Ishikawa (cell line): ENCODE measurements around the gene RAB3IL1.

Source experiments
- CEBPB ChIP-seq: IDR thresholded peaks from 2 replicates; pipeline ENCODE4 v1.6.1; 2012
- CREB1 ChIP-seq: IDR thresholded peaks from 2 replicates; pipeline ENCODE4 v1.6.1; 2012; ENCODE audit warnings: low read depth
- EGR1 ChIP-seq: IDR thresholded peaks from 2 replicates; pipeline ENCODE4 v1.6.1; 2012
- EP300 ChIP-seq: IDR thresholded peaks from 2 replicates; pipeline ENCODE4 v1.6.1; 2012; ENCODE audit warnings: borderline replicate concordance
- FOXM1 ChIP-seq: IDR thresholded peaks from 2 replicates; pipeline ENCODE4 v1.6.1; 2012; ENCODE audit warnings: low read depth, borderline replicate concordance
- NFIC ChIP-seq: IDR thresholded peaks from 2 replicates; pipeline ENCODE4 v1.6.1; 2012
- RAD21 ChIP-seq: IDR thresholded peaks from 2 replicates; pipeline ENCODE4 v1.6.1; 2012; ENCODE audit warnings: low read depth
- TAF1 ChIP-seq: IDR thresholded peaks from 2 replicates; pipeline ENCODE4 v1.6.1; 2012; ENCODE audit warnings: low read depth, mild to moderate bottlenecking
- TCF12 ChIP-seq: IDR thresholded peaks from 2 replicates; pipeline ENCODE4 v1.6.1; 2012; ENCODE audit warnings: low read depth
- TEAD4 ChIP-seq: IDR thresholded peaks from 2 replicates; pipeline ENCODE4 v1.6.1; 2012
- YY1 ChIP-seq: IDR thresholded peaks from 2 replicates; pipeline ENCODE4 v1.6.1; 2012; ENCODE audit warnings: low read depth
- ZBTB7A ChIP-seq: IDR thresholded peaks from 2 replicates; pipeline ENCODE4 v1.6.1; 2012; ENCODE audit warnings: low read depth
- TF ChIP-seq, protein P1 (sequence below): IDR thresholded peaks from 2 replicates; pipeline ENCODE4 v1.6.1; 2012; ENCODE audit warnings: low read depth, mild to moderate bottlenecking
- TF ChIP-seq, protein P2 (sequence below): IDR thresholded peaks from 2 replicates; pipeline ENCODE4 v1.6.1; 2012
- TF ChIP-seq, protein P3 (sequence below): IDR thresholded peaks from 2 replicates; pipeline ENCODE4 v1.6.1; 2012

Gene RAB3IL1

DNA sequence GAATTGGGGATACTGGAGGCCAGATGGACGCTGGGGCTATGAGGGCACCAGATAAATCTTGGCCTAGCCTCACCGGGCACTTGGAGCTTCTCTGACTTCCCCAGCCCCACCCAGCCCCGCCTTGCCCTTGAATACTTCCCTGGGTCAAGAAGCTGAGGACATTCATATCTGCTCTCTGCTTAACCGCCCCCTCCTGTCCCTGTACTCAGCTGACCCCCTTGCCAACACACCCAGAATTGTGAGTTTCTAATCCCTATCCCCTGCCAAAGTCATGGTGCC is 48.0 kb downstream of the RAB3IL1 start:
- TF ChIP-seq NFIC, result no peak
- TF ChIP-seq, protein P1, sequence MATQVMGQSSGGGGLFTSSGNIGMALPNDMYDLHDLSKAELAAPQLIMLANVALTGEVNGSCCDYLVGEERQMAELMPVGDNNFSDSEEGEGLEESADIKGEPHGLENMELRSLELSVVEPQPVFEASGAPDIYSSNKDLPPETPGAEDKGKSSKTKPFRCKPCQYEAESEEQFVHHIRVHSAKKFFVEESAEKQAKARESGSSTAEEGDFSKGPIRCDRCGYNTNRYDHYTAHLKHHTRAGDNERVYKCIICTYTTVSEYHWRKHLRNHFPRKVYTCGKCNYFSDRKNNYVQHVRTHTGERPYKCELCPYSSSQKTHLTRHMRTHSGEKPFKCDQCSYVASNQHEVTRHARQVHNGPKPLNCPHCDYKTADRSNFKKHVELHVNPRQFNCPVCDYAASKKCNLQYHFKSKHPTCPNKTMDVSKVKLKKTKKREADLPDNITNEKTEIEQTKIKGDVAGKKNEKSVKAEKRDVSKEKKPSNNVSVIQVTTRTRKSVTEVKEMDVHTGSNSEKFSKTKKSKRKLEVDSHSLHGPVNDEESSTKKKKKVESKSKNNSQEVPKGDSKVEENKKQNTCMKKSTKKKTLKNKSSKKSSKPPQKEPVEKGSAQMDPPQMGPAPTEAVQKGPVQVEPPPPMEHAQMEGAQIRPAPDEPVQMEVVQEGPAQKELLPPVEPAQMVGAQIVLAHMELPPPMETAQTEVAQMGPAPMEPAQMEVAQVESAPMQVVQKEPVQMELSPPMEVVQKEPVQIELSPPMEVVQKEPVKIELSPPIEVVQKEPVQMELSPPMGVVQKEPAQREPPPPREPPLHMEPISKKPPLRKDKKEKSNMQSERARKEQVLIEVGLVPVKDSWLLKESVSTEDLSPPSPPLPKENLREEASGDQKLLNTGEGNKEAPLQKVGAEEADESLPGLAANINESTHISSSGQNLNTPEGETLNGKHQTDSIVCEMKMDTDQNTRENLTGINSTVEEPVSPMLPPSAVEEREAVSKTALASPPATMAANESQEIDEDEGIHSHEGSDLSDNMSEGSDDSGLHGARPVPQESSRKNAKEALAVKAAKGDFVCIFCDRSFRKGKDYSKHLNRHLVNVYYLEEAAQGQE, result no peak
- TF ChIP-seq FOXM1, result no peak
- no peak for TF ChIP-seq RAD21
- no peak for TF ChIP-seq TAF1
- no peak for TF ChIP-seq CEBPB
- TF ChIP-seq, protein P2, sequence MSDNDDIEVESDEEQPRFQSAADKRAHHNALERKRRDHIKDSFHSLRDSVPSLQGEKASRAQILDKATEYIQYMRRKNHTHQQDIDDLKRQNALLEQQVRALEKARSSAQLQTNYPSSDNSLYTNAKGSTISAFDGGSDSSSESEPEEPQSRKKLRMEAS, result no peak
- no peak for TF ChIP-seq ZBTB7A
- TF ChIP-seq EP300, result no peak

DNA sequence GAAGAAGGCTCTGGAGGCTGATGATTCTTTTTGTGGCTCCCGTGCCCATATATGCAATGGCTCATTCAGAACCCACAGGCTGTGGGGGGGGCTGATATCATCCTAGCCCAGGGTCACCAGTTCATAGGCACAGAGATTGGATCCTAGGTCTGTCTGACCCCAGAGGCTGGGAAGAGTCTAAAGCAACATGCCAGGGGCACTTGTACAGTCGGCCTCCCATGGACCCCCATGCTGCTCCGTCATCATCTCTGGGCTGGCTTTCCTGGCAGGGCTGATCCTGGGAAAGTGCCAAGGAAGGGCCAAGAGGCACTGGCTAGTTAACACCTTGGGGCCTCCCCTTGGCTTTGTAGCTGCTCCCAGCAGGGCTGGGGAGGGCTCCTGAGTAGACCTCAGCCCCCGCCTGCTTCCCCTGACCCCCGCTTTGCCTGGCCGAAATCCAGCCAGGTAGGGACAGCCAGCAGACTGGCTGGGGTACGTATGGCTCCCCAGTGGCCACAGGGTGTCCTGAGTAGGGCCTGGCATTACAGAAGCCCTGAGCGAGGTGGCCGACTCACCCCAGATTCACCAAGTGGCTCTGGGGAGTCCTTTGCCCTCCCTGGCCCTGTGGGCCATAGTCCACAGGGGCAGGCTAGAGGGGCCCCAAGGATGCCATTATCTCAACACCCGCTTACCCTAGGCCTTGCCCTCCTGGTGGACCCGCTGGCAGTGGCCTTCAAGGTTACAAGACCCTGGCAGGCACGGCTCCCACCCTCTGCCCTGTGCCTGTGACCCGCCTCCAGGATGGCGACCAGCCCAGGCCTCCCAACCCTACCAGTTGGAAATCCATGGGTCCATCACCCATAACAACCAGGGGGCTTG is 48.6 kb downstream of the RAB3IL1 start:
- TF ChIP-seq YY1, result no peak
- TF ChIP-seq, protein P2, result no peak
- no peak for TF ChIP-seq NFIC
- no peak for TF ChIP-seq ZBTB7A
- TF ChIP-seq FOXM1, result no peak
- TF ChIP-seq EP300, result no peak
- TF ChIP-seq, protein P1, result no peak
- TF ChIP-seq, protein P3, sequence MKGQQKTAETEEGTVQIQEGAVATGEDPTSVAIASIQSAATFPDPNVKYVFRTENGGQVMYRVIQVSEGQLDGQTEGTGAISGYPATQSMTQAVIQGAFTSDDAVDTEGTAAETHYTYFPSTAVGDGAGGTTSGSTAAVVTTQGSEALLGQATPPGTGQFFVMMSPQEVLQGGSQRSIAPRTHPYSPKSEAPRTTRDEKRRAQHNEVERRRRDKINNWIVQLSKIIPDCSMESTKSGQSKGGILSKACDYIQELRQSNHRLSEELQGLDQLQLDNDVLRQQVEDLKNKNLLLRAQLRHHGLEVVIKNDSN, result no peak
- TF ChIP-seq TAF1, result no peak
- TF ChIP-seq TEAD4, result no peak
- no peak for TF ChIP-seq EGR1
- TF ChIP-seq TCF12, result no peak
- no peak for TF ChIP-seq CEBPB
- TF ChIP-seq RAD21, result no peak
- TF ChIP-seq CREB1, result no peak

GRCh38 chr11:61866958-61867343 is 50.4 kb downstream of the RAB3IL1 start:
- TF ChIP-seq, protein P3, result no peak
- no peak for TF ChIP-seq TEAD4
- no peak for TF ChIP-seq EGR1
- TF ChIP-seq ZBTB7A, result no peak
- no peak for TF ChIP-seq TAF1
- TF ChIP-seq FOXM1, result no peak

GRCh38 chr11:61866231-61866957 is 51.0 kb downstream of the RAB3IL1 start:
- TF ChIP-seq, protein P1, result no peak
- TF ChIP-seq RAD21 (no peak), NFIC (no peak), TEAD4 (no peak), TCF12 (no peak)
